Psoas muscle (tissue), 8 donors: Measurements from ENCODE around the gene KIF23. TPM values are rescaled to one million over a fixed set of nuclear protein-coding genes. Genes with fewer than 3 reads are reported as not detected.
A peak's percentile ranks its signal among the peaks of the same experiment; 100 is the strongest.

Experiments used
- ATAC-seq, 4 donors: fragments of 200-7000 bp; cut with Tn5 transposase; one replicate each; pipeline ENCODE4 v1.9.1; 2020; ENCODE audit warnings: moderate library complexity in 3 of 4, mild to moderate bottlenecking in 2 of 4
- DNase-seq, 2 donors: peaks; one replicate each; pipeline ENCODE4 v3.0.0-alpha.2; 2020
- H3K27ac ChIP-seq: fragments of 200-600 bp; one replicate; pipeline ENCODE4 v1.8.0; 2022
- H3K27me3 ChIP-seq, 3 donors: fragments of 200-600 bp in 1 of 3; one replicate each; pipeline versions ENCODE4 v1.6.1 to v1.8.0; 2013 to 2022; ENCODE audit warnings: low read length in 2 of 3, mild to moderate bottlenecking in 2 of 3, moderate library complexity in 1 of 3; ENCODE audit not compliant: insufficient read depth in 3 of 3
- H3K36me3 ChIP-seq, 2 donors: fragments of 200-600 bp in 1 of 2; one replicate each; pipeline versions ENCODE4 v1.6.1 to v1.8.0; 2013 to 2022; ENCODE audit warnings: low read depth in 1 of 2, mild to moderate bottlenecking in 1 of 2, moderate library complexity in 1 of 2; ENCODE audit not compliant: insufficient read depth in 1 of 2
- H3K4me1 ChIP-seq: fragments of 200-600 bp; one replicate; pipeline ENCODE4 v1.8.0; 2022
- H3K4me3 ChIP-seq: fragments of 200-600 bp; one replicate; pipeline ENCODE4 v1.8.0; 2022; ENCODE audit warnings: mild to moderate bottlenecking
- H3K9me3 ChIP-seq: fragments of 200-600 bp; one replicate; pipeline ENCODE4 v1.8.0; 2022
- WGBS, 3 donors: extraction: QIAGEN DNeasy Blood & Tissue Kit; methylation state at CpG; one replicate each; pipeline versions ENCODE4 v1.1.6 to v1.1.7; 2013; 5-methylcytosine and 5-hydroxymethylcytosine counted together
- intact Hi-C, 2 donors: fragments of 100-400 bp; cut with DNase I; formaldehyde crosslinking; loops; one replicate each; pipeline versions ENCODE4 v1.11.0 to v1.14.2; 2022
- polyA plus RNA-seq, 3 donors: library from polyadenylated mRNA; stranded (reverse); fragments of 200-250 nt; gene quantifications; one replicate each; pipeline ENCODE4 v1.2.3, GENCODE V29; 2013
- total RNA-seq, 4 donors: library from RNA; stranded (reverse); fragmentation: NEBNext Ultra II Directional in 2 of 4; extraction: Animal tissue kit (Norgen Biotek cat#: 25700) in 2 of 4; gene quantifications; one replicate each; pipeline versions ENCODE4 v1.2.1 to v1.2.4, GENCODE V29; 2021 to 2023
- TF ChIP-seq, protein P1 (sequence below): fragments of 200-600 bp; IDR thresholded peaks from one replicate; pipeline ENCODE4 v1.8.0; 2022; ENCODE audit warnings: antibody characterized with exemption
- donor health status: healthy with polysubstance abuse.
- donor health status: DM: no; HTN: no; CAD: no; lungs with moderate emphysema.
- donor health status: Bipolar disorder and iron deficiency.
- donor health status: healthy.
- donor health status: DM: yes; HTN: yes; CAD: no.
- donor health status: DM: no; HTN: no; CAD: no.
- donor health status: DM: no; HTN: no; CAD: no.
- donor health status: DM: yes; HTN: yes; CAD: no.

Gene KIF23
- total and polyA plus RNA-seq, 7 donors, result 0.04 to 0.69 (median 0.41) TPM; not detected in 1

GRCh38 chr15:69457304-69458280, 43.4 kb downstream of the KIF23 start:
- 64 to 77% (median 68%) methylated on average over 8 of the region's 8 CpGs for WGBS, 3 donors
- H3K4me3 ChIP-seq, result no peak overlapping the region
- intact Hi-C loops, result no loop called here
- TF ChIP-seq, protein P1, sequence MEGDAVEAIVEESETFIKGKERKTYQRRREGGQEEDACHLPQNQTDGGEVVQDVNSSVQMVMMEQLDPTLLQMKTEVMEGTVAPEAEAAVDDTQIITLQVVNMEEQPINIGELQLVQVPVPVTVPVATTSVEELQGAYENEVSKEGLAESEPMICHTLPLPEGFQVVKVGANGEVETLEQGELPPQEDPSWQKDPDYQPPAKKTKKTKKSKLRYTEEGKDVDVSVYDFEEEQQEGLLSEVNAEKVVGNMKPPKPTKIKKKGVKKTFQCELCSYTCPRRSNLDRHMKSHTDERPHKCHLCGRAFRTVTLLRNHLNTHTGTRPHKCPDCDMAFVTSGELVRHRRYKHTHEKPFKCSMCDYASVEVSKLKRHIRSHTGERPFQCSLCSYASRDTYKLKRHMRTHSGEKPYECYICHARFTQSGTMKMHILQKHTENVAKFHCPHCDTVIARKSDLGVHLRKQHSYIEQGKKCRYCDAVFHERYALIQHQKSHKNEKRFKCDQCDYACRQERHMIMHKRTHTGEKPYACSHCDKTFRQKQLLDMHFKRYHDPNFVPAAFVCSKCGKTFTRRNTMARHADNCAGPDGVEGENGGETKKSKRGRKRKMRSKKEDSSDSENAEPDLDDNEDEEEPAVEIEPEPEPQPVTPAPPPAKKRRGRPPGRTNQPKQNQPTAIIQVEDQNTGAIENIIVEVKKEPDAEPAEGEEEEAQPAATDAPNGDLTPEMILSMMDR, result no peak
- H3K9me3 ChIP-seq, result no peaks in the 10 kb centered on the region
- peaks cover 8 to 41% of the 10 kb centered on the region in 2 donors for H3K36me3 ChIP-seq
- peak overlapping the region; percentile 98 for H3K27ac ChIP-seq
- peaks cover 39% of the 10 kb centered on the region for H3K4me1 ChIP-seq
- DNase-seq, result no peak
- H3K27me3 ChIP-seq, result no peaks in the 10 kb centered on the region
- ATAC-seq, result peak; percentile 56 to 72 (median 63)

DNA sequence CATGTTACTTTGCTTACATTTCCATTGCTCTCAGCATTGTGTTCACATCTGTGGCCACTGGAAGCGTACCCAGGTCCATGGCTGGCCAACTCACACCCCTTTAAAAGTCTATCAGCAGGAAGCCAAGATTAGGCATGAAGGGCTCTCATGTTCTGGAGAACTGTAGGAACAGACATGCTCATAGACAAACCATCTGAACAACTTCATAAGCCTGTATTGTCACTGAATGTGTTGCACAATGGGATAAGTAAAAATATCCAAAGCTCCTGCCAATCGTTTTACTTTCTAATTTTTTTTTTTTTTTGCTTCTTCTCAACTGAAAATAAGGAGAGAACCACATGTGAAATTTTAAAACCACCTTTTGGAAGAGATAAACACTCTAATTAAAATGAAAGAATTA, 44.9 kb downstream of the KIF23 start:
- intact Hi-C loops, result no loop called here

DNA sequence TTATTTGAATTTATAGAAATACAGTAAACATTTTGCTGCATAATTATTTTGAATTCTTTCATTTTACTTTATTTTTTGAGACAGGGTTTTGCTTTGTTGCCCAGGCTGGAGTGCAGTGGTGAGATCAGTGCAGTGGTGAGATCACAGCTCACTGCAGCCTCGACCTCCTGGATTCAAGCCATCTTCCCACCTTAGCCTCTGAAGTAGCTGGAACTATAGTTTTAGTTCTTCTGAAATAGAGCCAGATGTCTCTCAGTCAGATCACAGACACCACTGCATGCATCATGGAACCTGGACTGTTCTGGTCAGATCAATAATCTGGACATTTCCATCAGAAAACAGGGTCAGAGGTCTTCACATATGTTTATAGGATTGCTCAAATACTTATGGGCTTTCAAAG, 46.3 kb downstream of the KIF23 start:
- Histone ChIP-seq H3K27ac (no peak overlapping the region), H3K4me3 (no peak overlapping the region), H3K9me3 (no peaks in the 10 kb centered on the region), H3K27me3 (no peaks in the 10 kb centered on the region), H3K4me1 (peaks cover 34% of the 10 kb centered on the region), H3K36me3 (peaks cover 8 to 20% of the 10 kb centered on the region in 2 donors)
- no peak for ATAC-seq
- no peak for DNase-seq
- intact Hi-C loops, result no loop called here
- TF ChIP-seq, protein P1, result no peak
- 8 to 34% (median 24%) methylated on average over 1 of the region's 1 CpG for WGBS, 3 donors

More for the DNA sequence above, 44.9 kb downstream of the KIF23 start:
- Histone ChIP-seq H3K27ac (peak overlapping the region; percentile 41), H3K27me3 (no peaks in the 10 kb centered on the region), H3K36me3 (peaks cover 8 to 34% of the 10 kb centered on the region in 2 donors), H3K4me3 (no peak overlapping the region), H3K9me3 (no peaks in the 10 kb centered on the region), H3K4me1 (peaks cover 45% of the 10 kb centered on the region)
- ATAC-seq (no peak), DNase-seq (no peak)
- WGBS, 3 donors, result 65 to 86% (median 69%) methylated on average over 2 of the region's 2 CpGs
- TF ChIP-seq, protein P1, result no peak

GRCh38 chr15:69462030-69462492, 47.9 kb downstream of the KIF23 start:
- TF ChIP-seq, protein P1, result no peak
- Histone ChIP-seq H3K27ac (peak overlapping the region; percentile 92), H3K36me3 (peaks cover 0 to 4% of the 10 kb centered on the region in 2 donors), H3K4me3 (peak overlapping the region; percentile 67), H3K4me1 (peaks cover 19% of the 10 kb centered on the region), H3K9me3 (no peaks in the 10 kb centered on the region), H3K27me3 (no peaks in the 10 kb centered on the region)
- intact Hi-C loops, result no loop called here
- 67 to 71% (median 71%) methylated on average over 23 of the region's 23 CpGs for WGBS, 3 donors
- DNase-seq (peak; percentile 58 to 73), ATAC-seq (peak in 3 of 4 donors; percentile 1 to 9 (median 6))
